ENCODE data around the gene NHLH1.

DNA sequence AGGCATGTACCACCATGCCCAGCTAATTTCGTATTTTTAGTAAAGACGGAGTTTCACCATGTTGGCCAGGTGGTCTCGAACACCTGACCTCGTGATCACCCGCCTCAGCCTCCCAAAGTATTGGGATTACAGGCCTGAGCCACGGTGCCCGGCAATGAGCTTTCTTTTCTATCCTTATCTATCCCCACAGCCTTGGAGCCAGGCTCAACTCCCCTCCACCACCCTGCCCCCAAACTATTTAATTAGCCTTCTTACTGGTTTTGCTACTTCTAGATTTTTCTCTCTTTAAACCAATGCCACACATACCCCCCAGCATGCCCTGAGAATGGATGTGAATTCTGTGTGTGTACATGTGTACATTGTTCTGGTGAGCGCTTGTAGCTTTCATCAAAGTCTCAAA lies 27.8 kb downstream of the NHLH1 start:
- TF ChIP-seq, protein P1, sequence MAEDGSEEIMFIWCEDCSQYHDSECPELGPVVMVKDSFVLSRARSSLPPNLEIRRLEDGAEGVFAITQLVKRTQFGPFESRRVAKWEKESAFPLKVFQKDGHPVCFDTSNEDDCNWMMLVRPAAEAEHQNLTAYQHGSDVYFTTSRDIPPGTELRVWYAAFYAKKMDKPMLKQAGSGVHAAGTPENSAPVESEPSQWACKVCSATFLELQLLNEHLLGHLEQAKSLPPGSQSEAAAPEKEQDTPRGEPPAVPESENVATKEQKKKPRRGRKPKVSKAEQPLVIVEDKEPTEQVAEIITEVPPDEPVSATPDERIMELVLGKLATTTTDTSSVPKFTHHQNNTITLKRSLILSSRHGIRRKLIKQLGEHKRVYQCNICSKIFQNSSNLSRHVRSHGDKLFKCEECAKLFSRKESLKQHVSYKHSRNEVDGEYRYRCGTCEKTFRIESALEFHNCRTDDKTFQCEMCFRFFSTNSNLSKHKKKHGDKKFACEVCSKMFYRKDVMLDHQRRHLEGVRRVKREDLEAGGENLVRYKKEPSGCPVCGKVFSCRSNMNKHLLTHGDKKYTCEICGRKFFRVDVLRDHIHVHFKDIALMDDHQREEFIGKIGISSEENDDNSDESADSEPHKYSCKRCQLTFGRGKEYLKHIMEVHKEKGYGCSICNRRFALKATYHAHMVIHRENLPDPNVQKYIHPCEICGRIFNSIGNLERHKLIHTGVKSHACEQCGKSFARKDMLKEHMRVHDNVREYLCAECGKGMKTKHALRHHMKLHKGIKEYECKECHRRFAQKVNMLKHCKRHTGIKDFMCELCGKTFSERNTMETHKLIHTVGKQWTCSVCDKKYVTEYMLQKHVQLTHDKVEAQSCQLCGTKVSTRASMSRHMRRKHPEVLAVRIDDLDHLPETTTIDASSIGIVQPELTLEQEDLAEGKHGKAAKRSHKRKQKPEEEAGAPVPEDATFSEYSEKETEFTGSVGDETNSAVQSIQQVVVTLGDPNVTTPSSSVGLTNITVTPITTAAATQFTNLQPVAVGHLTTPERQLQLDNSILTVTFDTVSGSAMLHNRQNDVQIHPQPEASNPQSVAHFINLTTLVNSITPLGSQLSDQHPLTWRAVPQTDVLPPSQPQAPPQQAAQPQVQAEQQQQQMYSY (CRISPR knock-in tag; IDR thresholded peaks at IDR 0.05), result no peak
- TF ChIP-seq CTCF (IDR thresholded peaks at IDR 0.05) (no peak), CREB1 (CRISPR knock-in tag; IDR thresholded peaks at IDR 0.05) (no peak), SP1 (CRISPR knock-in tag; conservative IDR thresholded peaks at IDR 0.05) (no peak), NR3C1 (CRISPR knock-in tag; conservative IDR thresholded peaks at IDR 0.05; ENCODE audit: low read depth) (no peak), ETV6 (CRISPR knock-in tag; IDR thresholded peaks at IDR 0.05) (no peak), ZSCAN18 (CRISPR knock-in tag; IDR thresholded peaks at IDR 0.05) (no peak), TCF7 (CRISPR knock-in tag; IDR thresholded peaks at IDR 0.05; ENCODE audit: low read depth) (no peak), ZBTB21 (CRISPR knock-in tag; IDR thresholded peaks at IDR 0.05; ENCODE audit: borderline replicate concordance) (no peak), ATF2 (CRISPR knock-in tag; IDR thresholded peaks at IDR 0.05; ENCODE audit: borderline replicate concordance, low read depth) (no peak)
- TF ChIP-seq, protein P2, sequence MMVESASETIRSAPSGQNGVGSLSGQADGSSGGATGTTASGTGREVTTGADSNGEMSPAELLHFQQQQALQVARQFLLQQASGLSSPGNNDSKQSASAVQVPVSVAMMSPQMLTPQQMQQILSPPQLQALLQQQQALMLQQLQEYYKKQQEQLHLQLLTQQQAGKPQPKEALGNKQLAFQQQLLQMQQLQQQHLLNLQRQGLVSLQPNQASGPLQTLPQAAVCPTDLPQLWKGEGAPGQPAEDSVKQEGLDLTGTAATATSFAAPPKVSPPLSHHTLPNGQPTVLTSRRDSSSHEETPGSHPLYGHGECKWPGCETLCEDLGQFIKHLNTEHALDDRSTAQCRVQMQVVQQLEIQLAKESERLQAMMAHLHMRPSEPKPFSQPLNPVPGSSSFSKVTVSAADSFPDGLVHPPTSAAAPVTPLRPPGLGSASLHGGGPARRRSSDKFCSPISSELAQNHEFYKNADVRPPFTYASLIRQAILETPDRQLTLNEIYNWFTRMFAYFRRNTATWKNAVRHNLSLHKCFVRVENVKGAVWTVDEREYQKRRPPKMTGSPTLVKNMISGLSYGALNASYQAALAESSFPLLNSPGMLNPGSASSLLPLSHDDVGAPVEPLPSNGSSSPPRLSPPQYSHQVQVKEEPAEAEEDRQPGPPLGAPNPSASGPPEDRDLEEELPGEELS (CRISPR knock-in tag; IDR thresholded peaks at IDR 0.05), result no peak

Data from WTC11 (cell line).